HepG2 (cell line): ENCODE data around the gene GGA2. TPM values are rescaled to one million over a fixed set of nuclear protein-coding genes. Genes with fewer than 3 reads are reported as not detected.

Source experiments
- ATAC-seq: fragments of 200-7000 bp; cut with Tn5 transposase; 3 replicates; pipeline ENCODE4 v1.9.1; 2020; ENCODE audit warnings: mild to moderate bottlenecking, moderate library complexity
- BruUV-seq: library from RNA; stranded (reverse); fragments of 400-500 nt; replicated peaks from 2 replicates; lab custom pipeline; 2021; lab: Mats Ljungman, UMichigan
- CTCF ChIA-PET: fragments of 300-600 bp; formaldehyde crosslinking; extraction: SDS; loops from one replicate; lab custom pipeline; 2021; ENCODE audit warnings: low total read pairs, inconsistent platforms, low intra/inter-chr PET ratio; lab: Yijun Ruan, JAX
- POLR2A ChIA-PET: fragments of 350-600 bp; sonication (Branson Sonifier 250); formaldehyde crosslinking; loops from one replicate; lab custom pipeline; 2020; ENCODE audit warnings: antibody characterized with exemption, inconsistent platforms; lab: Yijun Ruan, JAX
- DNase-seq: peaks from one replicate; pipeline ENCODE4 v3.0.0-alpha.2; 2015; ENCODE audit warnings: low spot score
- FAIRE-seq: peaks from 3 replicates; lab custom pipeline; 2011; peaks lifted over from hg19 to GRCh38; lab: Jason Lieb, UNC
- H2AFZ ChIP-seq: one replicate; pipeline ENCODE4 v1.6.1; 2011; ENCODE audit warnings: low read length, inconsistent platforms
- H3K27ac ChIP-seq: fragments of 300-600 bp; 3 replicates; pipeline ENCODE4 v1.8.0; 2011; ENCODE audit warnings: mixed run types, mild to moderate bottlenecking, mixed read lengths, low read length, inconsistent platforms; ENCODE audit not compliant: insufficient read depth; ENCODE audit errors: extremely low read length
- H3K27me3 ChIP-seq, 2 experiments: fragments of 200-600 bp in 1 of 2; 2 replicates in 1 of 2; 3 replicates in 1 of 2; pipeline versions ENCODE4 v1.6.0 to v1.8.0; 2011; ENCODE audit warnings: low read length in 2 of 2, mild to moderate bottlenecking in 2 of 2, moderate library complexity in 2 of 2, inconsistent platforms in 1 of 2; ENCODE audit not compliant: insufficient read depth in 2 of 2, control insufficient read depth in 1 of 2
- H3K36me3 ChIP-seq, 2 experiments: fragments of 200-600 bp in 1 of 2; replicated peaks in 1 of 2; 2 replicates in 1 of 2; 3 replicates in 1 of 2; pipeline versions ENCODE4 v1.5.1 to v1.8.0; 2011; ENCODE audit warnings: low read length in 2 of 2, inconsistent platforms in 1 of 2; ENCODE audit not compliant: insufficient read depth in 2 of 2, control insufficient read depth in 1 of 2
- H3K4me1 ChIP-seq: 2 replicates; pipeline ENCODE4 v1.5.1; 2012; ENCODE audit warnings: low read length, inconsistent platforms; ENCODE audit not compliant: insufficient read depth
- H3K4me2 ChIP-seq: 2 replicates; pipeline ENCODE4 v1.6.0; 2011; ENCODE audit warnings: low read depth, low read length, inconsistent platforms
- H3K4me3 ChIP-seq, 3 experiments: fragments of 200-600 bp in 1 of 3; sonication (generic), shearing (Covaris generic) in 1 of 3; replicated peaks in 1 of 3; 2 replicates each; pipeline ENCODE4 v1.5.1; 2011 to 2016; ENCODE audit warnings: low read length in 3 of 3, inconsistent platforms in 2 of 3, low read depth in 2 of 3, mild to moderate bottlenecking in 2 of 3, control low read depth in 1 of 3, mixed read lengths in 1 of 3; ENCODE audit not compliant: insufficient read depth in 1 of 3
- H3K79me2 ChIP-seq: one replicate; pipeline ENCODE4 v1.6.1; 2011; ENCODE audit warnings: low read length, inconsistent platforms; ENCODE audit not compliant: insufficient read depth
- H3K9ac ChIP-seq: 2 replicates; pipeline ENCODE4 v1.6.0; 2011; ENCODE audit warnings: mild to moderate bottlenecking, low read depth, low read length, inconsistent platforms; ENCODE audit not compliant: insufficient read depth
- H3K9me3 ChIP-seq: 2 replicates; pipeline ENCODE4 v1.5.1; 2012; ENCODE audit warnings: mild to moderate bottlenecking, low read length
- H4K20me1 ChIP-seq: 2 replicates; pipeline ENCODE4 v1.6.0; 2011; ENCODE audit warnings: inconsistent platforms, mild to moderate bottlenecking, low read length, moderate library complexity; ENCODE audit not compliant: insufficient read depth
- HMG20B ChIP-seq: conservative IDR thresholded peaks from 2 replicates; pipeline ENCODE4 v1.6.1; 2016; ENCODE audit warnings: missing genetic modification reagents, missing compliant biosample characterization
- LCORL ChIP-seq, 2 experiments: fragments of 450-650 bp in 1 of 2; sonication (generic) in 1 of 2; formaldehyde crosslinking in 1 of 2; IDR thresholded peaks; 2 replicates each; pipeline versions ENCODE4 v1.5.0 to v1.6.1; 2017 to 2020; ENCODE audit warnings: antibody characterized with exemption in 1 of 2, missing genetic modification reagents in 1 of 2
- NFYB ChIP-seq: sonication (generic); formaldehyde crosslinking; IDR thresholded peaks from 2 replicates; pipeline ENCODE4 v1.4.0; 2020; ENCODE audit warnings: missing genetic modification reagents
- NFYC ChIP-seq: IDR thresholded peaks from 2 replicates; pipeline ENCODE4 v1.6.1; 2016; ENCODE audit warnings: missing genetic modification reagents, missing compliant biosample characterization
- PAWR ChIP-seq: sonication (generic); formaldehyde crosslinking; IDR thresholded peaks from 2 replicates; pipeline ENCODE4 v1.4.0; 2020; ENCODE audit warnings: missing genetic modification reagents, mild to moderate bottlenecking, borderline replicate concordance
- RBM22 ChIP-seq: fragments of 200-400 bp; formaldehyde crosslinking; optimal IDR thresholded peaks from 2 replicates; pipeline ENCODE3; 2017; ENCODE audit warnings: mild to moderate bottlenecking, low read length, moderate library complexity
- SKI ChIP-seq: fragments of 450-650 bp; IDR thresholded peaks from one replicate; pipeline ENCODE4 v1.6.1; 2018; ENCODE audit warnings: mild to moderate bottlenecking; ENCODE audit not compliant: partially characterized antibody
- ZFYVE20 ChIP-seq: sonication (generic); formaldehyde crosslinking; IDR thresholded peaks from 2 replicates; pipeline ENCODE4 v1.8.0; 2023; ENCODE audit warnings: low read depth, mild to moderate bottlenecking, moderate library complexity, missing genetic modification reagents, borderline replicate concordance
- ZNF326 ChIP-seq: sonication (generic); formaldehyde crosslinking; IDR thresholded peaks from 2 replicates; pipeline ENCODE4 v1.4.0; 2020; ENCODE audit warnings: missing genetic modification reagents, borderline replicate concordance
- WGBS: methylation state at CpG from one replicate; pipeline ENCODE4 v1.1.6; 2017; ENCODE audit warnings: low lambda C conversion rate; 5-methylcytosine and 5-hydroxymethylcytosine counted together
- in situ Hi-C: cut with HindIII; loops from 2 replicates; pipeline ENCODE4 v1.10.0; 2017; ENCODE audit warnings: low pct_unique_long_range_greater_than_20kb; ENCODE audit not compliant: extremely low pct_ligation_motif_present
- intact Hi-C: fragments of 100-400 bp; cut with micrococcal nuclease; formaldehyde crosslinking; loops from one replicate; pipeline ENCODE4 v1.10.0; 2022; ENCODE audit not compliant: unreplicated experiment
- polyA plus RNA-seq, 8 experiments: library from polyadenylated mRNA; depleted of rRNA in 3 of 8; stranded (reverse) in 7 of 8; unstranded in 1 of 8; fragments of >200 nt; fragmentation: Illumina TruSeq in 4 of 8; extraction: Trizol in 4 of 8; gene quantifications; 2 replicates each; pipeline versions ENCODE4 v1.2.1 to v1.2.3, GENCODE V29; 2011 to 2016; ENCODE audit warnings: low read depth in 4 of 8, missing spikeins in 1 of 8, mixed read lengths in 1 of 8; ENCODE audit not compliant: insufficient read depth in 1 of 8
- total RNA-seq, 5 experiments: library from RNA; depleted of rRNA; stranded (reverse); fragments of >200 nt; fragmentation: Illumina TruSeq; extraction: Trizol; gene quantifications; 2 replicates each; pipeline ENCODE4 v1.2.3, GENCODE V29; 2016; ENCODE audit warnings: low read depth in 1 of 5

GGA2 gene
- total and polyA plus RNA-seq, 2 of the 13 experiments (the other 11 are each of a cell fraction or from before 2014, with no cell fraction given): 51.5 to 69.8 TPM

DNA sequence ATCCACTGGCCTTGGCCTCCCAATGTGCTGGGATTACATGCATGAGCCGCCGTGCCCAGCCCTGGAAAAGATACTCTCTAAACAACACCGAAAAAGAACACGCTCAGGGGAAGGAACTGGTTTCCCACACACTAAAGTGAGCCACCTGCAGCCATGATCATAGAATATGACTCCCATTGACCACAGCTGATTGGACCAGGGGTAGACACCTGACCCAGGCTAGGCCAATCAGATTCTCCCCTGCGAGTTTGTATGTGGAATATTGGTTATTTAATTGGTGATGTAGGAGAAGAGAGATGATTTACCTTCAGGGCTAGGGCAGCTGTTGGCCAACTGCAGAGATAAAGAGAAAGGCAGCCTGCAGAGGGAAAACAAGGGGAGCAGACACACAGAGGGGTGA lies 9.0 kb upstream of the GGA2 start:
- in situ Hi-C loops (no loop called here), intact Hi-C loops (no loop called here)
- H2AFZ ChIP-seq: no peak overlapping the region
- DNase-seq (no peak), FAIRE-seq (peak; percentile 36), ATAC-seq (peak; percentile 52)
- ChIA-PET POLR2A (interaction anchor here (3.2 kb wide), 1 partner anchor 20 kb away, joined by 11 read pairs; no protein-coding TSS in a partner anchor), CTCF (no interaction called here)
- H3K4me2 ChIP-seq: no peak overlapping the region
- H3K9me3 ChIP-seq: no peaks in the 10 kb centered on the region
- BruUV-seq: no TSS peak
- H4K20me1 ChIP-seq: no peaks in the 10 kb centered on the region
- no peak for TF ChIP-seq SKI
- TF ChIP-seq NFYC (CRISPR knock-in tag): peak; percentile 57; the same call in 1 of the 2 replicates
- no peak for TF ChIP-seq HMG20B
- TF ChIP-seq NFYB (CRISPR knock-in tag): peak; percentile 43; the same call in 1 of the 2 replicates
- H3K27ac ChIP-seq: no peak overlapping the region
- H3K4me3 ChIP-seq: no peak overlapping the region
- H3K79me2 ChIP-seq: no peaks in the 10 kb centered on the region
- H3K4me1 ChIP-seq: peaks cover 5% of the 10 kb centered on the region
- peaks cover 24 to 40% of the 10 kb centered on the region in 2 experiments for H3K36me3 ChIP-seq
- over 99% methylated on average over 5 of the region's 5 CpGs for WGBS
- H3K9ac ChIP-seq: no peak overlapping the region
- no peaks in the 10 kb centered on the region for H3K27me3 ChIP-seq

DNA sequence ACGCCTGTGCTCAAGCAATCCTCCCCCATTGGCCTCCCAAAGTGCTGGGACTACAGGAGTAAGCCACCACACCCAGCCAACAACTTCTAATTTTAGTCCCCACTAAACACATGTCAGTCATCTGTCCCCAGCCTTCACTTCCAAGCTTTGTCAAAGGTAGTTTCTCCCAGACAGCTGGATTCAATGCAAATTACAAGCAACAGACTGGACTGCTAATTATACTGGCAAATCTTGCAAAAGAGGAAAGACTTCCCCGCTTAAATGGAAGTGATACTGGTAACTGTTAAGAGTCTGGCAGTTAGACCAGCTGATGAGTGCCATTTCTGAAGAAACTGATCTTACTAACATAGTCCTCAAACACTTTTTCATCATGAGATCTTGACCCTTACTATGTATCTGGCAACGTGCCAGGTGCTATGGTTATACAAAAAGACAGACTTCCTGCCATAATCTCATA lies 8.2 kb upstream of the GGA2 start:
- intact Hi-C loops: no loop called here

More for the DNA sequence above, 8.2 kb upstream of the GGA2 start:
- Histone ChIP-seq H3K27ac (no peak overlapping the region), H3K27me3 (no peaks in the 10 kb centered on the region), H3K4me2 (no peak overlapping the region), H3K9me3 (no peaks in the 10 kb centered on the region), H2AFZ (no peak overlapping the region), H3K4me1 (peaks cover 10% of the 10 kb centered on the region), H4K20me1 (no peaks in the 10 kb centered on the region), H3K9ac (no peak overlapping the region), H3K36me3 (peaks cover 18 to 32% of the 10 kb centered on the region in 2 experiments), H3K4me3 (no peak overlapping the region), H3K79me2 (no peaks in the 10 kb centered on the region)
- ChIA-PET CTCF (no interaction called here), POLR2A (interaction anchor here (3.2 kb wide), 1 partner anchor 21 kb away, joined by 11 read pairs; no protein-coding TSS in a partner anchor)
- no TSS peak for BruUV-seq
- ATAC-seq: no peak
- in situ Hi-C loops: no loop called here
- TF ChIP-seq RBM22 (peak; percentile 36), ZNF326 (CRISPR knock-in tag) (no peak), LCORL (IDR thresholded peaks at IDR 0.05) (peak; percentile 98), LCORL (CRISPR knock-in tag; IDR thresholded peaks at IDR 0.05) (no peak), PAWR (CRISPR knock-in tag) (no peak), ZFYVE20 (CRISPR knock-in tag) (no peak)
- DNase-seq: no peak
- FAIRE-seq: no peak
- WGBS: 94% methylated on average over 3 of the region's 3 CpGs
